ENCODE data around the gene COLEC12.

Gene COLEC12

GRCh38 chr18:371609-371982 is 128.9 kb downstream of the COLEC12 start:
- Histone ChIP-seq H3K36me3 (ENCODE audit: low read length) (no peaks in the 10 kb centered on the region), H3K9ac (ENCODE audit: low read length) (no peak overlapping the region), H3K4me2 (ENCODE audit: low read depth, low read length, poor library complexity, severe bottlenecking) (no peak overlapping the region), H3F3A (ENCODE audit: insufficient read depth) (no peaks in the 10 kb centered on the region), H3K27ac (ENCODE audit: low read depth, low read length) (no peak overlapping the region), H3K27me3 (ENCODE audit: low read length) (no peaks in the 10 kb centered on the region), H3K9me3 (ENCODE audit: insufficient read depth, low read length) (no peaks in the 10 kb centered on the region), H3K79me2 (ENCODE audit: insufficient read depth, low read length) (no peaks in the 10 kb centered on the region), H3K9me2 (replicated peaks; ENCODE audit: insufficient read depth, low read length) (no peaks in the 10 kb centered on the region), H3K4me3 (ENCODE audit: insufficient read depth, low read length, poor library complexity, severe bottlenecking) (no peak overlapping the region), H4K20me1 (ENCODE audit: low read depth, low read length) (no peaks in the 10 kb centered on the region), H2AFZ (ENCODE audit: low read depth, low read length, severe bottlenecking) (no peak overlapping the region)
- no peak for TF ChIP-seq CTCF (IDR thresholded peaks at IDR 0.05; ENCODE audit: insufficient read depth, low read length, poor library complexity, severe bottlenecking)
- no peak for TF ChIP-seq EZH2phosphoT487 (conservative IDR thresholded peaks at IDR 0.05; ENCODE audit: low read length)

DNA sequence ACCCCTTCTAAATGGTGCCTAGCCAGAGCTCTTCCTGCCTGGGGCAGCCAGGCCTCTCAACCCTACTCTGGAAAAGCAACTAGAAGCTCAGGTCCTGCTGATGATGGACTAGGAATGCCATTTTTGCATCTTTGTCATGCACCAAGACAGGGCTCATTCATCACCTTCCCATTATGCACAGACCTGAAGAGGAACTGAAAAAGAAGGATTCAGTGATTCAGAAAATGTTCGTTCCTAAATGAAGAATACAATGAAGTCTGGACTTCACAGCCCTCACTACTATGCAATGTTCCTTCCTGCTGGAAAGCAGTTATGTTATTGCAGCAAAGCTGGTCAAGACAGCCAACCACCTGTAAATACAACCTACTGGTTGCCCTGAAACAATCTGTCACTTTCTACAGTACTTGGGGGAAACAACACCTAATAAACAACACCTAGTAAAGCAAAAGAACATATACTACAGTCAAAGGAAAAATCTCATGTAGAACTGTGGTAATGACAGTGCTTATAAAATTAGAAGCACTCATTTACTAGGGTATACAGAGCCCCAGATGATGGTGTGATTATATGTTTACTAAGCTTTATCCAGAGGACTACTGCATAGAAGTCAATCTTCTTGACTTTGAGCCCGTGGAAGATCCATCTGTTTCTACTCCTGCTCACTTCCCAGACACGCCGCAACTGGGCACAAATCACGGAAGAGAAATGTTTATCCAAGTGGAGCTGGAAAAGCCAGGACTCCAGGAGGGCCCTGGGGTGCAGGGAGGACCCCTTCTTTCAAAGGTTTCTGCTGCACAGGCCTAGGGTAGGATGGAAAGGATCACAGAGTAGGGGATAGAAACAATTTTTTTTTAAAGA is 129.5 kb downstream of the COLEC12 start:
- Histone ChIP-seq H3F3A (ENCODE audit: insufficient read depth) (no peaks in the 10 kb centered on the region), H3K9me2 (replicated peaks; ENCODE audit: insufficient read depth, low read length) (no peaks in the 10 kb centered on the region), H3K4me3 (ENCODE audit: insufficient read depth, low read length, poor library complexity, severe bottlenecking) (no peak overlapping the region), H3K79me2 (ENCODE audit: insufficient read depth, low read length) (no peaks in the 10 kb centered on the region), H4K20me1 (ENCODE audit: low read depth, low read length) (no peaks in the 10 kb centered on the region), H3K4me2 (ENCODE audit: low read depth, low read length, poor library complexity, severe bottlenecking) (no peak overlapping the region), H3K27me3 (ENCODE audit: low read length) (no peaks in the 10 kb centered on the region), H3K9me3 (ENCODE audit: insufficient read depth, low read length) (no peaks in the 10 kb centered on the region), H3K36me3 (ENCODE audit: low read length) (no peaks in the 10 kb centered on the region), H2AFZ (ENCODE audit: low read depth, low read length, severe bottlenecking) (no peak overlapping the region), H3K27ac (ENCODE audit: low read depth, low read length) (no peak overlapping the region), H3K9ac (ENCODE audit: low read length) (no peak overlapping the region)
- TF ChIP-seq CTCF (IDR thresholded peaks at IDR 0.05; ENCODE audit: insufficient read depth, low read length, poor library complexity, severe bottlenecking) (no peak), EZH2phosphoT487 (conservative IDR thresholded peaks at IDR 0.05; ENCODE audit: low read length) (no peak)

GRCh38 chr18:369224-370015 is 131.1 kb downstream of the COLEC12 start:
- Histone ChIP-seq H3F3A (ENCODE audit: insufficient read depth) (no peaks in the 10 kb centered on the region), H3K9me3 (ENCODE audit: insufficient read depth, low read length) (no peaks in the 10 kb centered on the region), H4K20me1 (ENCODE audit: low read depth, low read length) (no peaks in the 10 kb centered on the region), H3K27ac (ENCODE audit: low read depth, low read length) (no peak overlapping the region), H3K36me3 (ENCODE audit: low read length) (no peaks in the 10 kb centered on the region), H3K27me3 (ENCODE audit: low read length) (no peaks in the 10 kb centered on the region), H3K9ac (ENCODE audit: low read length) (no peak overlapping the region), H3K4me2 (ENCODE audit: low read depth, low read length, poor library complexity, severe bottlenecking) (no peak overlapping the region), H2AFZ (ENCODE audit: low read depth, low read length, severe bottlenecking) (no peak overlapping the region), H3K9me2 (replicated peaks; ENCODE audit: insufficient read depth, low read length) (no peaks in the 10 kb centered on the region), H3K79me2 (ENCODE audit: insufficient read depth, low read length) (no peaks in the 10 kb centered on the region), H3K4me3 (ENCODE audit: insufficient read depth, low read length, poor library complexity, severe bottlenecking) (no peak overlapping the region)
- TF ChIP-seq CTCF (IDR thresholded peaks at IDR 0.05; ENCODE audit: insufficient read depth, low read length, poor library complexity, severe bottlenecking) (no peak), EZH2phosphoT487 (conservative IDR thresholded peaks at IDR 0.05; ENCODE audit: low read length) (no peak)
